Hematopoietic multipotent progenitor cell treated with erythropoietin and hydrocortisone succinate and interleukin-3 and kit ligand, for 15 days (in vitro differentiated cells): ENCODE results near the gene A3GALT2.

Source experiments
- DNase-seq: peaks from one replicate; pipeline ENCODE4 v3.0.0-alpha.2; 2015; ENCODE audit warnings: low spot score

A3GALT2 gene

GRCh38 chr1:33332357-33332789 lies 11.5 kb upstream of the A3GALT2 start:
- DNase-seq = no peak

GRCh38 chr1:33331444-33332356 lies 10.8 kb upstream of the A3GALT2 start:
- no peak for DNase-seq

- DNase-seq = no peak
These were observed 10.0 kb upstream of the A3GALT2 start for GRCh38 chr1:33330906-33331305.

DNA sequence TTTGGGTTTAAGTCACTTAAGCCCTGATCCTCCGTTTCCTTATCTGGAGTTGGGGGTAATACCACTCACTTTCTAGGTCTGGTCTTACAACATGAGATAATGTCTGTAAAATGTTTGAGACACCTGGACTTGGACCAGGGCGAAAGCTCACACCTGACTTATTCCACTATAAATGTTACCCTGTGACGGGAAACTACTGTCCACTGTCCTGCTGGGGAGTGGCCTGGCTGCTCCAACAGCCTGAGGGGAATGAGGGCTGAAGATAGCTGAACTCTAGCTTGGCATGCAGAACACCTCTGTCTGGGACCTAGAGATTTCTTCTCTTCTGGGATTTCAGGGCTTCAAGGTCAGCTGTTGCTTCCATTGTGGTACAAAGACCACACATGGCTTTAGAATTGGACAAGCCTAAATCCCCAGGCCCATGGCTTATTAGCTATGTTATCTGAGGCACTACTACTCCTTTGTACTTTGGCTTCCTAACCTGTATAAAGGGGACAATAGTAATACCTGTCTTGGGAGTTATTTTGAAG lies 9.5 kb upstream of the A3GALT2 start:
- no peak for DNase-seq

- DNase-seq = no peak
These were observed 8.9 kb upstream of the A3GALT2 start for GRCh38 chr1:33329600-33330305.

DNA sequence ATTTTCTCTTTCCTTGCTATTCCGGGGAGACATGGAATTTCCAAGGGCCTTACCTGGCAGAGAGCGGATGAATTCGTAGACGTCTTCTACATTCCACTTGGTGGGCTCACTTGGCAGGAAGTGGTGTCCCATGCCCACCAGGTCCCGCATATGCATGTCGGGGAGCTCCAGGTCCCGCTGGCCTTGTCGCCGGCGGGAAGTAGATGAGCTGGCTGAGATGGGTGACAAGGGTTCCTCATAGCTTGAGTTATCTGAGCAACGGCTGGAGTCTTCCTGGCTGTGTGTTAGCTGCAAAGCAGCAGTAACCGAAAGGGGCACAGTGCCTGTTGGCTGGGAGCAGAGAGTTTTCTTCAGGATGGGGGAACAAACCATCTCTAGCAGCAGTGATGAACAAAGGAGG lies 7.9 kb upstream of the A3GALT2 start:
- DNase-seq = no peak

GRCh38 chr1:33327587-33328325 lies 6.9 kb upstream of the A3GALT2 start:
- DNase-seq = no peak

- no peak for DNase-seq
These were observed 5.9 kb upstream of the A3GALT2 start for GRCh38 chr1:33326785-33327184.

- no peak for DNase-seq
These were observed 4.0 kb upstream of the A3GALT2 start for GRCh38 chr1:33324677-33325575.

DNA sequence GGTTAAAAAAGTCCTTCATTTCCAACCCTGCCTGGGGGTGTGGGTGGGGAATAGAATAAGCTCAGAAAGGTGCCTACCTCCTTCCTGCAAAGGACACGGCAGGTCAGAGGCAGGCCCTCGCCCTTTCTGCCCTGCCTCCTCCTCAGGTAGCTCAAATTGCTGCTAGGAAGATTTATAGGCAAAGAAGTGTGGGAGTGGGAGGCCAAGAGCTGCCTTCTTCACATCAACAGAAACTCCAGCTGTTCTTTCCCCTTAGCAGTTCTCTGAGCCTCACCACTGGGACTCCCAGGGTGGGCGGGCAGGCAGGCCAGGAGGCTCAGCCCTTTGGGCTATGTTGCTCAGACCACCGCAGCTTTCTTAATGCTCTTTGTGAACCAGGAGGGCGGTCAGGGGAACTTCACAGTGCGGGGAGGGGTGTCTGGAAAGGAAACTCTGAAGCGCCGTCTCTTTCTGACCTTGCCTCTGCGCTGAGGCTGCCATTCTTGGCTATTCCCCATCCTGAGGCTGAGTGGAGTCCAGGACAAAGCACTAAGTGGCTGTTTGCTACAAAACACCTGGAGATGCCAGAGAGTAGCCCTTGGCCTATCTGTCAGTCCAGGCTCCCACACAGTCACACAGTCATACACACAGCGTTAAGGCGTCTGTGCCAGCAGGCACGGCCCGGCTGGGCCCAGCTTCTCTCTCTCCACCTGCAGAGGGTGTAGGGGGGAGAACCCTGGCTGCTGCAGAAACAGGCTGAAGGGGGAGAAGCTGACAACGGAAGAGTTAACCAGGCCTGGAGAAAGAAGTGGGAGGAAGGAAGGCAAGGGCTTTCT lies 3.0 kb upstream of the A3GALT2 start:
- DNase-seq = no peak

DNA sequence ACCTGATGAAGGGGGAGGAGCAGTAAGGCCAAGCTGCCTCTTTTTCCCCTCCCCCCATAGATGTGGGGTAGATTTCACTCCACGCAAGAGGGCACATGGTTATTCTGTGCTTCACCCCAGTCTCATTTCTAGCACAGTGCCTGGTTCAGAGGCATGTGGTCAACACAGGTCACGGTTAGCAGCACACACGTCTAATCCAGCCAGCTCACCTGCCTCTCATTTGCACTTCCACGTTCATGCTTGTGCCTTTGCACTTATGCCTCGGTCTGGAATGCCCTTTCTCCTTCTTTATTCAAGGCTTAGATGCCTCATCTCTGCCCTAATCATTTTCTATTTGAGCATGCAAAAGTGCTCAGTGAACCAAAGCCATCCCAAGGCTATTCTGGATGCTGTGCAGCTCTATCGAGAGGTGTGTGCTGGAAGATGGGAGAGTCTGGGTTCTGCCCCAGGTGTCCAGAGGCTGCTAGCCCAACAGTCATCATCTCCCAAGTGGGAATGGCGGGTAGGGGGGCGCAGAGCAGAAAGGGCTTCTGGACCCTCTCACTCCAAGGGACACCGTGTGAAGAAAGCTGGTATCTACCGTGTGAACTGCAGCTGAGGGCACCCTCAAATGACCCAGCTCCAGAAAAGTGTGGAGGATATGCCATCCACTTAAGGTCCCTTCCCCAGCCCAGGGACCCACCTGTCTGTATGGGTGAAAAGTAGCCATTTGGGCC lies 2.1 kb upstream of the A3GALT2 start:
- DNase-seq = no peak

DNA sequence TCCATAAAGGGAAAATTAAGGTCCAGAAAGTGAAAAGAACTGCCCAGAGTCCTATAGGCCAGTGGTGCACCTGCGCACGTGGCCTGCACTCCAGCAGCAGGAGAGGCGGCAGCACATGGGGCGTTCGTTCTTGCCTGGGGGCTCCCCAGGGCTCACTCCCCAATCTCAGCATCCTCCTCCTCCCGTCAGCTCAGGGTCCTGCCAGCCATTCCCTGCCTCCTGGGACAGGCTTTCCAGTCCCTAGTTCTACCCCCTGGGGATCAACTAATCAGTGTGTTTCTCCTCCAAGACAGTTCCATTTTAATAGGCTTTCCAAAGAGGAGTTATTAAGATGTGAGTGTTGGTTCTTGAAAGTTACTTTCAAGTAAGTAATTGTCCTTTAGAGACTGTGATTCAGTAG lies 1.2 kb upstream of the A3GALT2 start:
- DNase-seq = no peak

DNA sequence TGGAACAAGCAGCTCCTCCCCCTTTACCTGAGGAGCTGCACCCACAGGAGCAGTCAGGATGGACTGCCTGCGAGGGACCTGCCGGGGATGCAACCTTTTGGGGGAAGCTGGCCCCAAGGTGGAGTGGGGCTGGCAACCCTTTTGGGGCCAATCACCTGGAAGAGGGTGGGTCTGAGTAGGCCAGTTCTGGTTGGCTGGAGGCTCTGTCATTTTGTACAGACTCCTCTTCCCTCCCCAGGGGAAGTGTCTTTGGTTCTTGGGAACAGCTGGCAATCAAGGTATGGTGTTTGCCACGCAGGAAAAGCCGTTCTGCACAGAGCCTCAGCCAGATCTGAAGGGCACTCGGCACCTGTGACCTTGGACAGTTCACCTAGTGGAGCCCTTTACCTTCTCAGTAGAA lies 280 bp upstream of the A3GALT2 start:
- no peak for DNase-seq

DNA sequence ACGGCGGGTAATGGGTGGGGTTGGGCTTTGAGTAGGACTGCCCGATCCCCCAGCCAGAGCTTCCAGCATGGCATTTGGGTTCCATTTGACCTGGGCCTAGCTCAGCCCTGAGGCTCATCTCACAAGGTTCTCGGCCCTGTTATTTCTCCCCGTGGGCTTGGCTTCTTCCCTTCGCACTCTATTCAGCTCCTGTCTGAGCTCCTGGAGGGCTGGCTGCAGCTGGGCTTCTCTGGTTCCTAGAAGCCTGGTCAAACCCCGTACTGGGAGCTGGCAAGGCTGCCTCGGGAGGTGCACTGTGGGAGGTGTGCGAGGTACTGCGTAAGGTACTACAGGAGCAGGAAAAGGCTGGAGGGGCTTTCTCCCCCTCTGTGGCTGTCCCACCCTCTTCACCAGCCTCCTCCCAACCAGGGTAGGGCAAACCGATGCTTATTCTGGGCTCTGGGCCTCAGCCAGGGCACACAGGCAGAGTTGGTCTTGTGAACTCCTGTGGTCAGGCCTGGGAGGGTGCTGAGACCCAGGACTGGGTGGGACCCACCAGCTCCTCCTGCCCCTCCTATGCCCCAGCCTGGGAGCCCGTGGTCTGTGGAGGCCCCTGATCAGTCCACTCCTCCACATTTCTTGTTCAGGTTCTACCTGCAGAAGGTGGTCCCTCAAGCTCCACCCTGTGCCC lies 814 bp downstream of the A3GALT2 start:
- DNase-seq = no peak

GRCh38 chr1:33319186-33319948 lies 1.5 kb downstream of the A3GALT2 start:
- no peak for DNase-seq

DNA sequence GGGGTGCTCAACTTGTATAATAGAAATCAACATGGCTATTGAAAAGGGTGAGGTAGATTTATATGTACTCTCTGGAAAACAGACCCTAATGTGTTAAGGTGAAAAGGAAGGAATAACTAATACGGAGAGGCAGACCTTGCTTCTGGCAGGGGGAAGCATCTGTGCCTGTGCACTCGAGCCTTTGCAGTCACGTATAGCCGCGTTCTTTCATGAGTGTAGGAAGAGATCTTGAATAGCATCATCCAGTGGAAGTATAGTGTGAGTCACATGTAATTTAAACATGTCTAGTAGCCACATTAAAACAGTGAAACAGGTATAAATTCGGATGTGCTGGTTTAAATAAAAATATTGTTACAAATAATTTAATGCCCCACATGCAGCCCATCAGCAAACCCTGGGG lies 3.0 kb downstream of the A3GALT2 start:
- DNase-seq = no peak

DNA sequence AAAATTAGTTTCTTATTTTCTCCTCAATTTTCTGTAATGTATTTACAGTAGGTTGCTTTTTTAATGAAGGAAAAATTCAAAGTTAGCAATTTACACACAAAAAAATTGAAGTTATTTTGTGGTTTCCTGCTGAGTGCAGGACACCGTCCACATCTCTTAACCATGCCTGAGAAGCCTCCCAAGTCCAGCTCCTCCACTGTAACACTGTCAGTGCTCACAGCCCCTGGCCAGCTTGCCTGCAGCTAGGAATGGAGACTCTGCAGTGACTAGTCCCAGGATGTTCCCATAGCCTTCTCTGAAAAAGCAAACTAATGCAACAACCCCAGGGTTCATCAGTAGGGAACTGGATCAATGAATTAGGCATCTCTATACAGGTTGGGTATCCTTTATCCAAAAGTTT lies 3.5 kb downstream of the A3GALT2 start:
- no peak for DNase-seq

DNA sequence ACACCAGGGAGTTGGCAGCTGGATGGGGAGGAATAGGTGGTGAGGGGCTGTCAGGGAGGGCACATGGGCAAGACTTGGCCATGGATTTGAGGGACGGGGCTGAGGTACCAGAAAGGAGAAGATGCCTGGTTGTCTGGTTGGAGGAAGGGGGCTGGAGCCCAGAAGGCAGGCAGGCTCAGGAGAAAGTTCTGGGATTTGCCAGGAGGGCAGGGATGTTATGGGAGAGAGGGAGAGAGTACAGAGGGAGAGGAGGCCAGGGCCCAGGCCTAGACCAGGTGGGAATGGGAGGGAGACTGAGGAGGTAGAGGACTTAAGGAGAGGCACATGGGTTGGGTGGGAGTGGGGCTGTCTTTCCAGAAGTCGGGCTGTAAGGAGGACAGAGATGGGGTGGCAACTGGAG lies 4.3 kb downstream of the A3GALT2 start:
- DNase-seq = no peak

- DNase-seq = no peak
These were observed 6.5 kb downstream of the A3GALT2 start for GRCh38 chr1:33314416-33314815.
